Stimulated activated CD4-positive, alpha-beta T cell treated with anti-CD3 and anti-CD28 coated beads, Interleukin-2, amount 100 ng/mL, for 24 hours (primary cell): ENCODE results near the gene VWDE.

ENCODE experiments used
- DNase-seq, 2 donors: peaks; one replicate each; pipeline ENCODE4 v3.0.0-alpha.2; 2020

The VWDE gene

DNA sequence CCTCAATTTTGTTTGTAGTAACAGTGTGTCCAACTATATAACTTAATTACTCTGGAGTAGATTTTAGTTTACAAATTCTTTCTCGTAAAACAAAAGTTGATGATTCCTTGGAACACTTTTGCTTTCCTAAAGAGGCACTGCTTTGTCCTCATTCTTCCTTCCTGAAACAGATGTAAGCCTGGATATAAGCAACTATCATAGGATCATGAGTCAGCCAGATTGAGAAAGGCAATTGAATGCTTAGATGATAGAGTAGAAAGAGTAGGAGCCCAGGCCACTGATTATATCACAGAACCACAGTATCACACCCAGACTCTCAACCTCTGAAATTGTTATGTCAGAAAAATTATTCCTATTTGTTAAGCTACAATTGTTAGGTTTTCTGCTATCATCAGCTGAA, 122.6 kb downstream of the VWDE start:
- no peak for DNase-seq
